Muscle of back (tissue), 11 donors: ENCODE results near the gene USP20. TPM values are rescaled to one million over a fixed set of nuclear protein-coding genes. Genes with fewer than 3 reads are reported as not detected.
A peak's percentile ranks its signal among the peaks of the same experiment; 100 is the strongest.
"Not testable (repeated sequence)": the region's sequence is repeated elsewhere in the genome, so short reads cannot be mapped to it uniquely, and the experiment has no call there.

Experiments used
- DNase-seq, 3 donors: peaks; one replicate each; pipeline versions ENCODE4 v3.0.0 to v3.0.0-alpha.2; 2013
- polyA plus RNA-seq, 10 donors: library from polyadenylated mRNA; unstranded; fragments of 120-200 nt; gene quantifications; one replicate each; pipeline ENCODE4 v1.2.1, GENCODE V29; 2013; ENCODE audit not compliant: insufficient read length in 10 of 10

USP20 gene
- polyA plus RNA-seq, 10 donors = 9.2 to 14.4 (median 12.5) TPM

- no peak for DNase-seq
Observed at GRCh38 chr9:129889122-129889940, 54.1 kb downstream of the USP20 start.

- DNase-seq = no peak
Observed at GRCh38 chr9:129889941-129890717, 54.9 kb downstream of the USP20 start.

GRCh38 chr9:129890718-129891299 lies 55.6 kb downstream of the USP20 start:
- DNase-seq = not testable (repeated sequence)

- no peak for DNase-seq
Observed at GRCh38 chr9:129891569-129891968, 56.3 kb downstream of the USP20 start.

- DNase-seq = no peak
Observed at GRCh38 chr9:129894120-129894823, 59.0 kb downstream of the USP20 start.

- DNase-seq = no peak
Observed at GRCh38 chr9:129895376-129896268, 60.4 kb downstream of the USP20 start.

GRCh38 chr9:129897263-129897662 lies 62.0 kb downstream of the USP20 start:
- no peak for DNase-seq

GRCh38 chr9:129898185-129898584 lies 62.9 kb downstream of the USP20 start:
- no peak for DNase-seq

- DNase-seq = no peak
Observed at GRCh38 chr9:129899620-129900019, 64.4 kb downstream of the USP20 start.

- DNase-seq = no peak
Observed at GRCh38 chr9:129900263-129901027, 65.2 kb downstream of the USP20 start.

- no peak for DNase-seq
Observed at GRCh38 chr9:129901993-129902739, 66.9 kb downstream of the USP20 start.

GRCh38 chr9:129902740-129903134 lies 67.5 kb downstream of the USP20 start:
- DNase-seq = no peak

GRCh38 chr9:129904734-129905133 lies 69.5 kb downstream of the USP20 start:
- DNase-seq = no peak

- no peak for DNase-seq
Observed at GRCh38 chr9:129906298-129906697, 71.0 kb downstream of the USP20 start.

- DNase-seq = no peak
Observed at GRCh38 chr9:129907201-129907600, 71.9 kb downstream of the USP20 start.

GRCh38 chr9:129908906-129909305 lies 73.6 kb downstream of the USP20 start:
- DNase-seq = no peak

GRCh38 chr9:129909851-129910250 lies 74.6 kb downstream of the USP20 start:
- DNase-seq = no peak

GRCh38 chr9:129910628-129911567 lies 75.6 kb downstream of the USP20 start:
- DNase-seq = peak in 1 of 3 donors; percentile 95
